BJ (cell line): ENCODE results near the gene CNOT3. TPM values are rescaled to one million over a fixed set of nuclear protein-coding genes. Genes with fewer than 3 reads are reported as not detected.

Experiments
- CTCF ChIA-PET: fragments of 350-600 bp; formaldehyde crosslinking; extraction: SDS; loops from one replicate; lab custom pipeline; 2021; ENCODE audit warnings: antibody characterized with exemption, inconsistent platforms; lab: Yijun Ruan, JAX
- POLR2A ChIA-PET: fragments of 300-600 bp; sonication (Branson Sonifier 250); formaldehyde crosslinking; extraction: SDS; loops from one replicate; lab custom pipeline; 2021; ENCODE audit warnings: antibody characterized with exemption; lab: Charles Lee
- DNase-seq: peaks from one replicate; pipeline ENCODE4 v3.0.0-alpha.2; 2011; ENCODE audit warnings: low read depth
- H3K27me3 ChIP-seq: 2 replicates; pipeline ENCODE4 v1.6.0; 2011; ENCODE audit warnings: low read length; ENCODE audit not compliant: control insufficient read depth, insufficient read depth
- H3K36me3 ChIP-seq: 2 replicates; pipeline ENCODE4 v1.5.1; 2011; ENCODE audit warnings: low read length; ENCODE audit not compliant: control insufficient read depth, insufficient read depth
- H3K4me3 ChIP-seq: 2 replicates; pipeline ENCODE4 v1.5.1; 2011; ENCODE audit warnings: low read depth, mild to moderate bottlenecking, control low read depth, low read length
- CTCF ChIP-seq: IDR thresholded peaks from 2 replicates; pipeline ENCODE4 v1.5.1; 2011; ENCODE audit warnings: low read depth, mild to moderate bottlenecking, control low read depth, inconsistent platforms, low read length, moderate library complexity; ENCODE audit not compliant: insufficient read depth
- polyA plus RNA-seq: library from polyadenylated mRNA; depleted of rRNA; stranded (reverse); fragments of >200 nt; gene quantifications from 2 replicates; pipeline ENCODE4 v1.2.3, GENCODE V29; 2011

Gene CNOT3
- polyA plus RNA-seq, 1 experiment = 6.3 TPM

DNA sequence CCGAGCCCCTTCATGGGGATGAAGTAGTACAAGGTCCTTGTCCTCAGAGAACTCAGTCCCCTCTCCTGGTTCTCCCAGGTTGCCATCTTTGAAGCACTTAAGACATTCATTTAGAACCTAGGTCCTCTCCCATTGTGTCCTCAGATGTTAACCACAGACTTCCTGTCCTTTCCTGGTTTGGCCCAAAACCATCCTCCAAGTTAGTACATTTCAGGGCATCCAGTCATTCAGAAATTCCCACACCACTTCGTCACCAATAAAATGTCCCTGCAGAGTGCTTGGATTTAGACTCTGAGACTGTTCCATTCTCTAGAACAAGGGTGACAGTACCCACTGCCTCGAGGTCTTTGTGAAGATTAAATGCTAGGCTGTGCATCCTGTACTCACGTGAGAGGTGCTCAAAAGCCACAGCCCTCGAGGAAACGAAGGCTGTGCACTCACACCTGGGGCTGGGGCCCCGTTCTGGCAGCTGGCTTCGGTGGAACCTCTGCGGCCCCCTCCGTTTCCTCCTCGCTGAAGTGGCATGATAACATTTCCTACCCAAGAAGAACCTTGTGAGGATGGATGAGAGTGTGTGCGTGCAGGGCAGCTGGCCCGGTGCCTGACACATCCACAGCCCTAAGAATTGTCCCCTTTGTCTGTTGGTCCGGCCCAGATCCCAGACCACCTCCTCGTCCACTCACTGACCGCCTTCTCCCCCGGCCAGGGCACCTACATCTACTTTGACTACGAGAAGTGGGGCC, 17.2 kb downstream of the CNOT3 start:
- ChIA-PET CTCF (no interaction called here), POLR2A (no interaction called here)
- H3K27me3 ChIP-seq = no peaks in the 10 kb centered on the region
- H3K36me3 ChIP-seq = peaks cover 46% of the 10 kb centered on the region
- DNase-seq = no peak
- H3K4me3 ChIP-seq = no peak overlapping the region
- no peak for TF ChIP-seq CTCF

- H3K36me3 ChIP-seq = peaks cover 40% of the 10 kb centered on the region
- POLR2A ChIA-PET = no interaction called here
- CTCF ChIA-PET = interaction anchor here (0.6 to 2.1 kb wide), 2 partner anchors 11 to 13 kb away, joined by 3 to 5 read pairs; no protein-coding TSS in a partner anchor
Measured at GRCh38 chr19:54155694-54156093, 18.1 kb downstream of the CNOT3 start.

DNA sequence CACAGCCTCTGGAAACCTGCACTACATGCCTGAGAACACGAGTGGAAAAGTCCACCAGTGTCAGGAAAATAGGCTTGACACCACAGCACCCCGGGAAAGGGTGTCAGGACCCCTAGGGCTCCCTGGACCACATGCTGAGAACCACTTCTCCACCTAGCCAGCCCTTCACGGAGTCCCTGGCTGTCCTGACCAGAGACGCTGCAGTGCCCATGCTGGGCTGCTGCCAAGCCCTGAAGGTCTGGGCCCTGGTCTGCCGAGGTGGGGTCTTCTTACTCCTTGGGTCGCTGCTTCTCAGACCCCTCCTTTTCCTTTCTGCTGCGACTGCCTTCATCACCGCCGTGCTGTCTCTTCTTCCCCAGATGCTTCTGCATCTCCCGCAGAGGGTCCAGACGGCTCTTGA, 18.9 kb downstream of the CNOT3 start:
- ChIA-PET CTCF (interaction anchor here (1.2 to 2.1 kb wide), 2 partner anchors 12 to 14 kb away, joined by 4 to 5 read pairs; no protein-coding TSS in a partner anchor), POLR2A (interaction anchor here (0.6 kb wide), 1 partner anchor 19 kb away, joined by 3 read pairs; no protein-coding TSS in a partner anchor)
- Histone ChIP-seq H3K27me3 (no peaks in the 10 kb centered on the region), H3K36me3 (peaks cover 35% of the 10 kb centered on the region), H3K4me3 (no peak overlapping the region)
- no peak for TF ChIP-seq CTCF
- no peak for DNase-seq

More at GRCh38 chr19:54155694-54156093, 18.1 kb downstream of the CNOT3 start:
- TF ChIP-seq CTCF = no peak
- DNase-seq = no peak
- Histone ChIP-seq H3K4me3 (no peak overlapping the region), H3K27me3 (no peaks in the 10 kb centered on the region)

DNA sequence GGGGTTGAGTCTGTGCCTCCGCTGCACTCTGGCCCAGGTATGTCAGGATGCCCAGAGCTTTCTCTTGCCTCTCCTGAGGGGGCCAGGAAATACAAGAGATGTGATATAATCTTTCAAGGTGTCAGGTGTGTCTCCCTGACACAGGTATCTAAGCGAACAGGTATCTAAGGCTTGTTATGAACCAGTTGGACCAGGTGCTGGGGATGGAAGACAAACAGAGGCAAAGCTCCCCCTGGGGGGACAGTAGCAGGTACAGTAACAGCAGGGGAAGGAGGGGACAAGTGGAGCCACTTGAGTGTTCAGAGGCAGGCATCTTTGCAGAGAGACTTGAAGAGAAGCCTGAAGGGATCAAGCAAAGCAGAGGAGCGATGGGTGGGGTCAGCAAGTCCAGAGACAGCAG, 19.4 kb downstream of the CNOT3 start:
- DNase-seq = no peak
- peaks cover 34% of the 10 kb centered on the region for H3K36me3 ChIP-seq
- ChIA-PET POLR2A (interaction anchor here (0.6 kb wide), 1 partner anchor 20 kb away, joined by 3 read pairs; no protein-coding TSS in a partner anchor), CTCF (interaction anchor here (1.2 to 2.1 kb wide), 2 partner anchors 11 to 14 kb away, joined by 4 to 5 read pairs; no protein-coding TSS in a partner anchor)
- no peaks in the 10 kb centered on the region for H3K27me3 ChIP-seq
- TF ChIP-seq CTCF = no peak
- no peak overlapping the region for H3K4me3 ChIP-seq

DNA sequence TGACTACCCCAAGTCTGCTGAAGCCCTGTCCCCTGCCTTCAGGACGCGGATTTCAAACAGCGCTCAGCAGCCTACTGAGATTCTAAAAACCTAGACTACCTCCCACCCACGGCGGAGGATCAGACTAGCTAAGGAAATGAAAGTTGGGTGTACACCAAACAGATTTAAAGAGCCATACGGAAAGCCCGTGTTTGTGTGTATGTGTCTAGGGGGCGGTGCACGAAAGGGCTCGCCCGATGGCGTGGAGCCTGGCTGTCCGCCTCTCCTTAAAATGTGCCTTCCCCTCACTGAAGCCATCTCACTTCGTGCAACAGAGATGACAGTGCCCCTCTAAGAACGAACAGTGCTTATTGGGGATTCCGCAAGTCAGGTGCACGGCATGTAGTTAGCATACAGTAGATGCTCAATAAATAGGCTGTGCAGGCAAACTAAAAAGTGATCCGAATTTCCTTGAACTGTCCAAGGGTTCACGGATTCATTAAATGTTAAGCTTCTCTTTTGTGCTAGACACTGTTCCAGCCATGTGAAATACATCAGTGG, 21.3 kb downstream of the CNOT3 start:
- no peaks in the 10 kb centered on the region for H3K27me3 ChIP-seq
- peaks cover 20% of the 10 kb centered on the region for H3K36me3 ChIP-seq
- TF ChIP-seq CTCF = no peak
- CTCF ChIA-PET = interaction anchor here (0.7 to 1.6 kb wide), 4 partner anchors 10 to 73 kb away, joined by 3 to 7 read pairs (median 5); partner anchors contain the start of gene TMC4
- peak overlapping the region; percentile 62 for H3K4me3 ChIP-seq
- POLR2A ChIA-PET = interaction anchor here (0.6 to 1.8 kb wide), 3 partner anchors 22 to 331 kb away, joined by 3 to 7 read pairs (median 3); partner anchors contain the start of genes CNOT3 and MBOAT7
- DNase-seq = no peak
